Urothelium cell line (cell line): ENCODE data around the gene BORCS8.
"Not testable (repeated sequence)": the region's sequence is repeated elsewhere in the genome, so short reads cannot be mapped to it uniquely, and the experiment has no call there.

ENCODE experiments used
- DNase-seq: peaks from one replicate; pipeline ENCODE4 v3.0.0; 2011; ENCODE audit warnings: low spot score, mixed read lengths
- FAIRE-seq: peaks from 2 replicates; lab custom pipeline; 2011; peaks lifted over from hg19 to GRCh38; lab: Jason Lieb, UNC

Gene BORCS8

GRCh38 chr19:19185853-19186740 lies 5.9 kb downstream of the BORCS8 start:
- peak; percentile 27 for DNase-seq
- FAIRE-seq = no peak

GRCh38 chr19:19181488-19181998 lies 10.4 kb downstream of the BORCS8 start:
- no peak for DNase-seq
- FAIRE-seq = no peak

- DNase-seq = no peak
- FAIRE-seq = no peak
These were observed 12.2 kb downstream of the BORCS8 start for GRCh38 chr19:19179548-19180441.

- DNase-seq (no peak), FAIRE-seq (no peak)
These were observed 15.0 kb downstream of the BORCS8 start for GRCh38 chr19:19176950-19177349.

- FAIRE-seq, DNase-seq: not testable (repeated sequence)
These were observed 18.7 kb downstream of the BORCS8 start for GRCh38 chr19:19173243-19173642.

GRCh38 chr19:19171821-19172532 lies 20.0 kb downstream of the BORCS8 start:
- DNase-seq (no peak), FAIRE-seq (no peak)

GRCh38 chr19:19170873-19171672 lies 20.9 kb downstream of the BORCS8 start:
- no peak for DNase-seq
- FAIRE-seq = no peak

- FAIRE-seq = no peak
These were observed 21.7 kb downstream of the BORCS8 start, which contains the start of gene MEF2B for GRCh38 chr19:19170053-19170872. Gene MEF2B, minus strand, starts transcription at chr19:19170263. Its CDS starts 19,528 bp downstream, at chr19:19150735.

GRCh38 chr19:19169236-19170052 lies 22.5 kb downstream of the BORCS8 start:
- FAIRE-seq (no peak), DNase-seq (no peak)

More at GRCh38 chr19:19170053-19170872, 21.7 kb downstream of the BORCS8 start, which contains the start of gene MEF2B:
- DNase-seq = no peak

- DNase-seq (no peak), FAIRE-seq (no peak)
These were observed 24.3 kb downstream of the BORCS8 start for GRCh38 chr19:19167612-19168011.

- DNase-seq (no peak), FAIRE-seq (no peak)
These were observed 26.6 kb downstream of the BORCS8 start for GRCh38 chr19:19165396-19165795.

- DNase-seq (no peak), FAIRE-seq (no peak)
These were observed 29.5 kb downstream of the BORCS8 start for GRCh38 chr19:19162495-19162894.

- DNase-seq (no peak), FAIRE-seq (no peak)
These were observed 31.4 kb downstream of the BORCS8 start for GRCh38 chr19:19160461-19161035.

GRCh38 chr19:19159534-19159933 lies 32.4 kb downstream of the BORCS8 start:
- DNase-seq (no peak), FAIRE-seq (no peak)

- FAIRE-seq (no peak), DNase-seq (no peak)
These were observed 34.1 kb downstream of the BORCS8 start for GRCh38 chr19:19157808-19158207.

- DNase-seq = no peak
- no peak for FAIRE-seq
These were observed 36.3 kb downstream of the BORCS8 start for GRCh38 chr19:19155495-19156219.
